ENCODE data around the gene FPGT. TPM values are rescaled to one million over a fixed set of nuclear protein-coding genes. Genes with fewer than 3 reads are reported as not detected.
"Not testable (repeated sequence)": the region's sequence is repeated elsewhere in the genome, so short reads cannot be mapped to it uniquely, and the experiment has no call there.

The FPGT gene
- total and polyA plus RNA-seq, 2 donors (not counting 1 experiment from before 2014, with no cell fraction given), result 15.2 to 16.5 TPM

DNA sequence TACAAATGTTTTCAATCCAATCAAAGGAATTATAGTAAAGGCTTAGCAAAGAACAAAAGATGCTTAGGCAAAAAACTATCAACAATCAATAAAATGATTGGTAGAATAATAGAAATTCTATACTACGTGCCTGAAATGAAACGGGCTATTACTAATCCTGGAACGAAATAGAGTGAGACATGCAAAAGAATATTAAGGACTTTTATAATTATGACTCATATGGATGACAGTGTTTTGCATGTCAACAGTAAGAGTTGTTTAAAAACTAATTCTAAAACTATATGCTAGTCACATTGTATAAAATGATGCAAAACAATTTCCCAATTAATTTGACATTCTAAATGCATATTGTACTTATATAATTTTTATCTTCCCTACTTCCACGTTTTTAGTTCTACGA is 35.7 kb upstream of the FPGT start:
- no peak for DNase-seq (ENCODE audit: low read depth in 2 of 2)
- no peaks in the 10 kb centered on the region for H3K27me3 ChIP-seq (ENCODE audit: control insufficient read depth, insufficient read depth, low read length)
- H3K4me1 ChIP-seq (ENCODE audit: control insufficient read depth, extremely low read depth, insufficient read depth, low read length), result no peaks in the 10 kb centered on the region
- no peak overlapping the region for H3K9ac ChIP-seq (ENCODE audit: insufficient read depth, low read length)
- no peaks in the 10 kb centered on the region for H3K79me2 ChIP-seq (ENCODE audit: control insufficient read depth, insufficient read depth, low read length)
- no peak overlapping the region for H3K27ac ChIP-seq (ENCODE audit: insufficient read depth, low read length)
- H3K9me3 ChIP-seq (ENCODE audit: control insufficient read depth, insufficient read depth, low read depth, low read length), result no peaks in the 10 kb centered on the region
- H3K36me3 ChIP-seq (ENCODE audit: control insufficient read depth, insufficient read depth, low read length), result no peaks in the 10 kb centered on the region
- H2AFZ ChIP-seq (ENCODE audit: low read length), result no peak overlapping the region
- H4K20me1 ChIP-seq (ENCODE audit: control insufficient read depth, extremely low read depth, insufficient read depth, low read length), result no peaks in the 10 kb centered on the region
- no peak overlapping the region for H3K4me3 ChIP-seq (replicated peaks in 1 of 4; ENCODE audit: control extremely low read depth in 1 of 4, insufficient read depth in 1 of 4, low read depth in 3 of 4, low read length in 4 of 4)
- TF ChIP-seq, protein P1, sequence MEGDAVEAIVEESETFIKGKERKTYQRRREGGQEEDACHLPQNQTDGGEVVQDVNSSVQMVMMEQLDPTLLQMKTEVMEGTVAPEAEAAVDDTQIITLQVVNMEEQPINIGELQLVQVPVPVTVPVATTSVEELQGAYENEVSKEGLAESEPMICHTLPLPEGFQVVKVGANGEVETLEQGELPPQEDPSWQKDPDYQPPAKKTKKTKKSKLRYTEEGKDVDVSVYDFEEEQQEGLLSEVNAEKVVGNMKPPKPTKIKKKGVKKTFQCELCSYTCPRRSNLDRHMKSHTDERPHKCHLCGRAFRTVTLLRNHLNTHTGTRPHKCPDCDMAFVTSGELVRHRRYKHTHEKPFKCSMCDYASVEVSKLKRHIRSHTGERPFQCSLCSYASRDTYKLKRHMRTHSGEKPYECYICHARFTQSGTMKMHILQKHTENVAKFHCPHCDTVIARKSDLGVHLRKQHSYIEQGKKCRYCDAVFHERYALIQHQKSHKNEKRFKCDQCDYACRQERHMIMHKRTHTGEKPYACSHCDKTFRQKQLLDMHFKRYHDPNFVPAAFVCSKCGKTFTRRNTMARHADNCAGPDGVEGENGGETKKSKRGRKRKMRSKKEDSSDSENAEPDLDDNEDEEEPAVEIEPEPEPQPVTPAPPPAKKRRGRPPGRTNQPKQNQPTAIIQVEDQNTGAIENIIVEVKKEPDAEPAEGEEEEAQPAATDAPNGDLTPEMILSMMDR (conservative IDR thresholded peaks at IDR 0.05 in 1 of 2, IDR thresholded peaks at IDR 0.05 in 1 of 2; ENCODE audit: low read depth in 1 of 2, low read length in 2 of 2), result no peak
- TF ChIP-seq EZH2 (IDR thresholded peaks at IDR 0.05; ENCODE audit: low read length, missing control alignments), result no peak
- H3K4me2 ChIP-seq (ENCODE audit: extremely low read depth, insufficient read depth, low read length), result no peak overlapping the region

DNA sequence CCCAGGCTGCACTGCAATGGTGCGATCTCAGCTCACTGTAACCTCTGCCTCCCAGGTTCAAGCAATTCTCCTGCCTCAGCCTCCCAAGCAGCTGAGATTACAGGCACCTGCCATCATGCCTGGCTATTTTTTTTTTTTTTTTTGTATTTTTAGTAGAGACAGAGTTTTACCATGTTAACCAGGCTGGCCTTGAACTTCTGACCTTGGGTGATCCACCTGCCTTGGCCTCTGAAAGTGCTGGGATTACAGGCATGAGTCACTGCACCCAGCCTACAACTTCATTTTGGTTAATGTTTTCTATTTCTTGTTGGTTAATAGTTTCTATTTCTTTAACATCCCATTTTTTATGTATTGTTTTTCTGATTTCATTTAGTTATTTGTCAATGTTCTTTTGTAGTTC is 23.6 kb upstream of the FPGT start:
- DNase-seq (ENCODE audit: low read depth in 2 of 2); H3K27ac ChIP-seq (ENCODE audit: insufficient read depth, low read length); H3K79me2 ChIP-seq (ENCODE audit: control insufficient read depth, insufficient read depth, low read length); H3K4me2 ChIP-seq (ENCODE audit: extremely low read depth, insufficient read depth, low read length); H3K9me3 ChIP-seq (ENCODE audit: control insufficient read depth, insufficient read depth, low read depth, low read length); H3K4me1 ChIP-seq (ENCODE audit: control insufficient read depth, extremely low read depth, insufficient read depth, low read length); H3K27me3 ChIP-seq (ENCODE audit: control insufficient read depth, insufficient read depth, low read length); H3K36me3 ChIP-seq (ENCODE audit: control insufficient read depth, insufficient read depth, low read length); H2AFZ ChIP-seq (ENCODE audit: low read length); H3K4me3 ChIP-seq (replicated peaks in 1 of 4; ENCODE audit: control extremely low read depth in 1 of 4, insufficient read depth in 1 of 4, low read depth in 3 of 4, low read length in 4 of 4); H3K9ac ChIP-seq (ENCODE audit: insufficient read depth, low read length); H4K20me1 ChIP-seq (ENCODE audit: control insufficient read depth, extremely low read depth, insufficient read depth, low read length): not testable (repeated sequence)

DNA sequence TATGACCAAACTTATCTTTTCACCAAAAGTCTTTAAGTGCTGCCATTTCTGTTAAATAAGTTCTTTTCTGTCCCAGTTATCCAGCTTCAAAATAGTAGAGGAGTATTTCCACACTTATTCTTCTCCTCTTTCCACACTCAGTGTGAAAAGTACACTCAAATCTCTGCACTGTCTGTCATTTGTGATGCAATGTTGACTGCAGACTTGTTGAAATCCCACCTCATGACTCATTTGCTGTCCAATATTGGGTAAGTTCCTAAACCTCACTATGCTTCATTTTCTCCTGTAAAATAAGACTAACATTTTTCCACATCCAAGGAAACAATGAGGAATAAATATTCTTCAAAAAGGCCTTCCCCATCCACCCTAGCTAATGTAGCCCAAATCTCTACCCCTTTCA is 17.6 kb upstream of the FPGT start:
- no peak overlapping the region for H3K4me3 ChIP-seq (replicated peaks in 1 of 4; ENCODE audit: control extremely low read depth in 1 of 4, insufficient read depth in 1 of 4, low read depth in 3 of 4, low read length in 4 of 4)
- no peak overlapping the region for H3K4me2 ChIP-seq (ENCODE audit: extremely low read depth, insufficient read depth, low read length)
- TF ChIP-seq EZH2 (IDR thresholded peaks at IDR 0.05; ENCODE audit: low read length, missing control alignments), result no peak
- TF ChIP-seq, protein P1 (conservative IDR thresholded peaks at IDR 0.05 in 1 of 2, IDR thresholded peaks at IDR 0.05 in 1 of 2; ENCODE audit: low read depth in 1 of 2, low read length in 2 of 2), result no peak
- H2AFZ ChIP-seq (ENCODE audit: low read length), result no peak overlapping the region
- H3K36me3 ChIP-seq (ENCODE audit: control insufficient read depth, insufficient read depth, low read length), result no peaks in the 10 kb centered on the region
- H3K27me3 ChIP-seq (ENCODE audit: control insufficient read depth, insufficient read depth, low read length), result no peaks in the 10 kb centered on the region
- H3K79me2 ChIP-seq (ENCODE audit: control insufficient read depth, insufficient read depth, low read length), result no peaks in the 10 kb centered on the region
- no peak overlapping the region for H3K9ac ChIP-seq (ENCODE audit: insufficient read depth, low read length)
- H4K20me1 ChIP-seq (ENCODE audit: control insufficient read depth, extremely low read depth, insufficient read depth, low read length), result no peaks in the 10 kb centered on the region
- peak; percentile 2 to 15 for DNase-seq (ENCODE audit: low read depth in 2 of 2)
- H3K4me1 ChIP-seq (ENCODE audit: control insufficient read depth, extremely low read depth, insufficient read depth, low read length), result no peaks in the 10 kb centered on the region
- no peaks in the 10 kb centered on the region for H3K9me3 ChIP-seq (ENCODE audit: control insufficient read depth, insufficient read depth, low read depth, low read length)
- no peak overlapping the region for H3K27ac ChIP-seq (ENCODE audit: insufficient read depth, low read length)
